NCI-H1092 treated with DMSO at 0.1 percent for 48 hours (cell line): ENCODE data around the gene B3GAT3.
"Not testable (repeated sequence)": the region's sequence is repeated elsewhere in the genome, so short reads cannot be mapped to it uniquely, and the experiment has no call there.

Experiments
- DNase-seq: peaks from one replicate; lab custom pipeline; 2025; lab: John Stamatoyannopoulos, UW

B3GAT3 gene

GRCh38 chr11:62621567-62622470, at the start of gene B3GAT3:
TSS of gene B3GAT3 (minus strand) at chr11:62621986. CDS start at chr11:62621947, 39 bp downstream.
- peak; percentile 99 for DNase-seq

GRCh38 chr11:62671236-62671607, 49.4 kb upstream of the B3GAT3 start:
- DNase-seq, result peak; percentile 80

- no peak for DNase-seq
Observed at GRCh38 chr11:62669420-62670161, 47.8 kb upstream of the B3GAT3 start.

GRCh38 chr11:62667460-62667859, 45.7 kb upstream of the B3GAT3 start:
- DNase-seq, result no peak

- no peak for DNase-seq
Observed at GRCh38 chr11:62666259-62666926, 44.6 kb upstream of the B3GAT3 start.

GRCh38 chr11:62665599-62666258, 43.9 kb upstream of the B3GAT3 start:
- peak; percentile 63 for DNase-seq

GRCh38 chr11:62665075-62665598, 43.4 kb upstream of the B3GAT3 start, which contains the start of the genes C11orf98 and CSKMT:
TSS of gene C11orf98 (minus strand) at chr11:62665210. CDS start at chr11:62665169, 41 bp downstream.
TSS of gene CSKMT (plus strand) at chr11:62665312. CDS start at chr11:62665880, 568 bp downstream.
- DNase-seq, result peak; percentile 98

- DNase-seq, result peak; percentile 87
Observed at GRCh38 chr11:62664405-62665074, 42.8 kb upstream of the B3GAT3 start.

GRCh38 chr11:62656796-62657429, 35.1 kb upstream of the B3GAT3 start:
- no peak for DNase-seq

GRCh38 chr11:62654297-62654696, 32.5 kb upstream of the B3GAT3 start:
- no peak for DNase-seq

GRCh38 chr11:62652161-62653006, 30.6 kb upstream of the B3GAT3 start:
- DNase-seq, result no peak

- DNase-seq, result not testable (repeated sequence)
Observed at GRCh38 chr11:62650283-62650682, 28.5 kb upstream of the B3GAT3 start.

GRCh38 chr11:62649486-62649885, 27.7 kb upstream of the B3GAT3 start:
- DNase-seq, result no peak

- no peak for DNase-seq
Observed at GRCh38 chr11:62648967-62649364, 27.2 kb upstream of the B3GAT3 start.

- no peak for DNase-seq
Observed at GRCh38 chr11:62648185-62648966, 26.6 kb upstream of the B3GAT3 start.

- DNase-seq, result no peak
Observed at GRCh38 chr11:62647609-62648005, 25.8 kb upstream of the B3GAT3 start.

- DNase-seq, result no peak
Observed at GRCh38 chr11:62646825-62647608, 25.2 kb upstream of the B3GAT3 start.
